H4 (cell line): ENCODE data around the gene LRFN3. TPM values are rescaled to one million over a fixed set of nuclear protein-coding genes. Genes with fewer than 3 reads are reported as not detected.
"Not testable (repeated sequence)": the region's sequence is repeated elsewhere in the genome, so short reads cannot be mapped to it uniquely, and the experiment has no call there.

ENCODE experiments used
- DNase-seq: peaks from one replicate; pipeline ENCODE4 v3.0.0-alpha.2; 2015; ENCODE audit warnings: low spot score
- total RNA-seq: library from RNA; depleted of rRNA; stranded (reverse); fragments of >200 nt; shearing (Covaris generic); gene quantifications from 2 replicates; pipeline ENCODE4 v1.2.3, GENCODE V29; 2014

The LRFN3 gene
- total RNA-seq, 1 experiment from 2014 or later = 5.6 TPM

GRCh38 chr19:35905178-35905727 is 30.9 kb upstream of the LRFN3 start:
- no peak for DNase-seq

GRCh38 chr19:35907377-35907745 is 28.8 kb upstream of the LRFN3 start:
- no peak for DNase-seq

GRCh38 chr19:35908010-35908441 is 28.1 kb upstream of the LRFN3 start, which contains the start of gene TYROBP:
TSS of gene TYROBP (minus strand) at chr19:35908295. CDS start at chr19:35908228, 67 bp downstream.
- no peak for DNase-seq

GRCh38 chr19:35908973-35909683 is 27.0 kb upstream of the LRFN3 start:
- no peak for DNase-seq

GRCh38 chr19:35909684-35910035 is 26.5 kb upstream of the LRFN3 start:
- no peak for DNase-seq

GRCh38 chr19:35910355-35910754 is 25.8 kb upstream of the LRFN3 start:
- DNase-seq = not testable (repeated sequence)

- DNase-seq = no peak
Measured at GRCh38 chr19:35911173-35911572, 25.0 kb upstream of the LRFN3 start.

GRCh38 chr19:35911790-35912189 is 24.4 kb upstream of the LRFN3 start:
- peak; percentile 70 for DNase-seq

- DNase-seq = no peak
Measured at GRCh38 chr19:35913589-35913988, 22.6 kb upstream of the LRFN3 start.

GRCh38 chr19:35915443-35915842 is 20.7 kb upstream of the LRFN3 start:
- DNase-seq = no peak

GRCh38 chr19:35919306-35919705 is 16.9 kb upstream of the LRFN3 start:
- no peak for DNase-seq

- no peak for DNase-seq
Measured at GRCh38 chr19:35921012-35921411, 15.2 kb upstream of the LRFN3 start.

- DNase-seq = no peak
Measured at GRCh38 chr19:35925501-35925900, 10.7 kb upstream of the LRFN3 start.

GRCh38 chr19:35928507-35928906 is 7.7 kb upstream of the LRFN3 start:
- DNase-seq = no peak

GRCh38 chr19:35929876-35930275 is 6.3 kb upstream of the LRFN3 start:
- no peak for DNase-seq

GRCh38 chr19:35931161-35931873 is 4.9 kb upstream of the LRFN3 start:
- DNase-seq = peak; percentile 100

GRCh38 chr19:35931874-35932202 is 4.3 kb upstream of the LRFN3 start:
- no peak for DNase-seq

GRCh38 chr19:35932291-35932936 is 3.8 kb upstream of the LRFN3 start:
- no peak for DNase-seq

GRCh38 chr19:35936738-35937268 is 629 bp downstream of the LRFN3 start:
- DNase-seq = no peak

- no peak for DNase-seq
Measured at GRCh38 chr19:35937345-35938281, 1.4 kb downstream of the LRFN3 start.
